Ishikawa (cell line): ENCODE data around the gene RLF.

Experiments used
- CEBPB ChIP-seq: IDR thresholded peaks from 2 replicates; pipeline ENCODE4 v1.6.1; 2012
- CREB1 ChIP-seq: IDR thresholded peaks from 2 replicates; pipeline ENCODE4 v1.6.1; 2012; ENCODE audit warnings: low read depth
- EGR1 ChIP-seq: IDR thresholded peaks from 2 replicates; pipeline ENCODE4 v1.6.1; 2012
- EP300 ChIP-seq: IDR thresholded peaks from 2 replicates; pipeline ENCODE4 v1.6.1; 2012; ENCODE audit warnings: borderline replicate concordance
- FOXM1 ChIP-seq: IDR thresholded peaks from 2 replicates; pipeline ENCODE4 v1.6.1; 2012; ENCODE audit warnings: low read depth, borderline replicate concordance
- NFIC ChIP-seq: IDR thresholded peaks from 2 replicates; pipeline ENCODE4 v1.6.1; 2012
- RAD21 ChIP-seq: IDR thresholded peaks from 2 replicates; pipeline ENCODE4 v1.6.1; 2012; ENCODE audit warnings: low read depth
- TAF1 ChIP-seq: IDR thresholded peaks from 2 replicates; pipeline ENCODE4 v1.6.1; 2012; ENCODE audit warnings: low read depth, mild to moderate bottlenecking
- TCF12 ChIP-seq: IDR thresholded peaks from 2 replicates; pipeline ENCODE4 v1.6.1; 2012; ENCODE audit warnings: low read depth
- TEAD4 ChIP-seq: IDR thresholded peaks from 2 replicates; pipeline ENCODE4 v1.6.1; 2012
- YY1 ChIP-seq: IDR thresholded peaks from 2 replicates; pipeline ENCODE4 v1.6.1; 2012; ENCODE audit warnings: low read depth
- ZBTB7A ChIP-seq: IDR thresholded peaks from 2 replicates; pipeline ENCODE4 v1.6.1; 2012; ENCODE audit warnings: low read depth
- TF ChIP-seq, protein P1 (sequence below): IDR thresholded peaks from 2 replicates; pipeline ENCODE4 v1.6.1; 2012; ENCODE audit warnings: low read depth, mild to moderate bottlenecking
- TF ChIP-seq, protein P2 (sequence below): IDR thresholded peaks from 2 replicates; pipeline ENCODE4 v1.6.1; 2012
- TF ChIP-seq, protein P3 (sequence below): IDR thresholded peaks from 2 replicates; pipeline ENCODE4 v1.6.1; 2012

Gene RLF

DNA sequence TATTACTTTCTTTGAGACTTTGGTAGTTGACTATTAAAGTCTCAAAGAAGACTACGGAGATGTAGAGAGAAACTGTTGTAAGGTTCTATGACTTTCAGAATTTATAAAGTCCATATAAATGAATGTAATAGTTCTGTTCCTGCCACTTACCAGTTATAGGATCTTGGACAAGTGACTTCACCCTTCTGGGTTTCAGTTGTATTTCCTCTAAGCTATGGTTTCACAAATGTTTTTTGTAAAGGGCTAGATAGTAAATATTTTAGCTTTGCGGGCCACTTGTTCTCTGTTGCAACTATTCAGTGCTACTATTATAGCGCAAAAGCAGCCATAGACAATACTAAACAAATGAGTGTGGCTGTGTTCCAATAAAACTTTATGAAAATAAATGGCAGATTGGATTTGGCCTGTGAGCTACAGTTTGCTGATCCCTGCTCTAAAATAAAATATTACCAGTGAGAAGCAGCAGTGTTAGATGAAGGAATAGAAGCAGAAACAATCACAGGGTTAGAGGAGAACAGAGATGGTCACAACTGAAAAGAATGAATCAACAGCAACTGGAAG is 111.5 kb downstream of the RLF start:
- no peak for TF ChIP-seq ZBTB7A
- TF ChIP-seq CREB1 = no peak
- TF ChIP-seq RAD21 = no peak
- no peak for TF ChIP-seq CEBPB
- no peak for TF ChIP-seq EGR1
- TF ChIP-seq TAF1 = no peak
- TF ChIP-seq EP300 = no peak
- TF ChIP-seq FOXM1 = no peak
- TF ChIP-seq, protein P1, sequence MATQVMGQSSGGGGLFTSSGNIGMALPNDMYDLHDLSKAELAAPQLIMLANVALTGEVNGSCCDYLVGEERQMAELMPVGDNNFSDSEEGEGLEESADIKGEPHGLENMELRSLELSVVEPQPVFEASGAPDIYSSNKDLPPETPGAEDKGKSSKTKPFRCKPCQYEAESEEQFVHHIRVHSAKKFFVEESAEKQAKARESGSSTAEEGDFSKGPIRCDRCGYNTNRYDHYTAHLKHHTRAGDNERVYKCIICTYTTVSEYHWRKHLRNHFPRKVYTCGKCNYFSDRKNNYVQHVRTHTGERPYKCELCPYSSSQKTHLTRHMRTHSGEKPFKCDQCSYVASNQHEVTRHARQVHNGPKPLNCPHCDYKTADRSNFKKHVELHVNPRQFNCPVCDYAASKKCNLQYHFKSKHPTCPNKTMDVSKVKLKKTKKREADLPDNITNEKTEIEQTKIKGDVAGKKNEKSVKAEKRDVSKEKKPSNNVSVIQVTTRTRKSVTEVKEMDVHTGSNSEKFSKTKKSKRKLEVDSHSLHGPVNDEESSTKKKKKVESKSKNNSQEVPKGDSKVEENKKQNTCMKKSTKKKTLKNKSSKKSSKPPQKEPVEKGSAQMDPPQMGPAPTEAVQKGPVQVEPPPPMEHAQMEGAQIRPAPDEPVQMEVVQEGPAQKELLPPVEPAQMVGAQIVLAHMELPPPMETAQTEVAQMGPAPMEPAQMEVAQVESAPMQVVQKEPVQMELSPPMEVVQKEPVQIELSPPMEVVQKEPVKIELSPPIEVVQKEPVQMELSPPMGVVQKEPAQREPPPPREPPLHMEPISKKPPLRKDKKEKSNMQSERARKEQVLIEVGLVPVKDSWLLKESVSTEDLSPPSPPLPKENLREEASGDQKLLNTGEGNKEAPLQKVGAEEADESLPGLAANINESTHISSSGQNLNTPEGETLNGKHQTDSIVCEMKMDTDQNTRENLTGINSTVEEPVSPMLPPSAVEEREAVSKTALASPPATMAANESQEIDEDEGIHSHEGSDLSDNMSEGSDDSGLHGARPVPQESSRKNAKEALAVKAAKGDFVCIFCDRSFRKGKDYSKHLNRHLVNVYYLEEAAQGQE = no peak
- no peak for TF ChIP-seq YY1
- TF ChIP-seq, protein P2, sequence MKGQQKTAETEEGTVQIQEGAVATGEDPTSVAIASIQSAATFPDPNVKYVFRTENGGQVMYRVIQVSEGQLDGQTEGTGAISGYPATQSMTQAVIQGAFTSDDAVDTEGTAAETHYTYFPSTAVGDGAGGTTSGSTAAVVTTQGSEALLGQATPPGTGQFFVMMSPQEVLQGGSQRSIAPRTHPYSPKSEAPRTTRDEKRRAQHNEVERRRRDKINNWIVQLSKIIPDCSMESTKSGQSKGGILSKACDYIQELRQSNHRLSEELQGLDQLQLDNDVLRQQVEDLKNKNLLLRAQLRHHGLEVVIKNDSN = no peak
- no peak for TF ChIP-seq TEAD4
- TF ChIP-seq NFIC = no peak
- no peak for TF ChIP-seq TCF12
- TF ChIP-seq, protein P3, sequence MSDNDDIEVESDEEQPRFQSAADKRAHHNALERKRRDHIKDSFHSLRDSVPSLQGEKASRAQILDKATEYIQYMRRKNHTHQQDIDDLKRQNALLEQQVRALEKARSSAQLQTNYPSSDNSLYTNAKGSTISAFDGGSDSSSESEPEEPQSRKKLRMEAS = no peak

DNA sequence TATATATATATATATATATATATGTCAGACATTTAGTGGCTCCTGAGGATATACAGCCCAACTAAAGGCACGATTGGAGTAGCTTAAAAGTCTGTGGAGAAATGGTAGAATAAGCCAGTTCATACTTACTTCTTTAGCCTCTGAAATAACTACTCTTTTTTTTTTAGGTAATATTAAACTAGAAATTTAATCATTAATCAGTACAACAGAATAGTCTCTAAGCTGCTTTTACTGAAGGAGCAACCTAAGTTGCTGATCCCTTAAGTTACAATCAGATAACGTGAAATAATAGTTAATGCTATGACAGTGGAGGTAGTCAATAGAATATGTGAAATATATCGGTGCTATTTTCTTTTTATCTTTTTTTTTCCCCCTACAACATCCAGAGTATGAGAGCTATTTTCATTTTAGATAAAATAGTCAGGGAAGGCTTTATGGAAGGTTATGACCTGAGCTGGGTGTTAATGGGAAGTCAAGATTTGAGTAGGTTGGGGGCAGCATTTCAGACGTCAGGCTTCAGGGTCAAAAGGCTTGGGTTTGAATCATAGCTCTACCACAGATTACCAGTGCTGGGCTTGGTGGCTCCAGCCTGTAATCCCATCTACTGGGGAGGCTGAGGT is 112.5 kb downstream of the RLF start:
- TF ChIP-seq, protein P1 = no peak
- TF ChIP-seq TEAD4 = no peak
- TF ChIP-seq RAD21 = no peak
- TF ChIP-seq CREB1 = no peak
- no peak for TF ChIP-seq YY1
- no peak for TF ChIP-seq EP300
- no peak for TF ChIP-seq TAF1
- no peak for TF ChIP-seq NFIC
- TF ChIP-seq TCF12 = no peak
- no peak for TF ChIP-seq FOXM1
- no peak for TF ChIP-seq EGR1

DNA sequence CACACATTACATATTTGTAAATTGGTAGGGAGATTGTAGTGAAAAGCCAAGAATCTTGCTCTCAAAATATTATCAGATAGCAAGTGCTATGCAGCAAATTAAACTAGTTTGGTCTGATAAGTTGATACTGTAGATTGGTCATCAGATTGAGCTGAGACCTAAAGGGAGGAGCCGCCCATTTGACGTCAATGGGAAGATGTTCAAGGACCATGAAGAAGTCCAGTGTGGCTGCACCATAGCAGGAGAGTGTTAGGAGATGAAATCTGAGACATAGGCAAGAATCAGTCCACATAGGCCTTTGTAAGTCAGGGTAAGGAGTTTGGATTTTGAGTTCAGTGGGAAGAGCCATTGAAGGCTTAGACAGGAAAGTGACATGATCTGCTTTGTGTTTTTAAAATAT is 113.1 kb downstream of the RLF start:
- TF ChIP-seq TCF12 (no peak), RAD21 (no peak), YY1 (no peak), EP300 (no peak), FOXM1 (no peak), ZBTB7A (no peak), TEAD4 (no peak), EGR1 (no peak), CREB1 (no peak), TAF1 (no peak), NFIC (no peak), CEBPB (no peak)
- TF ChIP-seq, protein P2 = no peak
- TF ChIP-seq, protein P1 = no peak
- TF ChIP-seq, protein P3 = no peak

DNA sequence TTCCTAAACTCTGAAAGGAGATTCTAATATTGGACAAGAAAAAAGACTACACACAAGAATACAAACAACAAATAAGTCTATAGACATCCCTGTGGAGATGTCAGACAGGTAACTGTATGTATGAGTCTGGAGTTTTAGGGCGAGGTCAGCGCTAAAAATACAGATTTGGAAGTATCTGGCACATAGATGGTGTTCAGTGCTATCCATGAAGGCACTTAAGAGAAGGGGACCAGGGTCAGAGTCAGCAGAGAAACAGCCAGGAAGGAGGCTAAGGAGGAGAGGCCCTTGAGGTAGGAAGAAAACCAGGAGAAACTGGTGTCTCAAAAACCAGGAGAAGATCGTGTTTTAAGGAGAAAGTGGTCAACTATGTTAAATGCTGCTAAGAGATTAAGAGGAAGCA is 114.9 kb downstream of the RLF start:
- TF ChIP-seq NFIC (no peak), TEAD4 (no peak), CREB1 (no peak), CEBPB (no peak), EP300 (no peak), EGR1 (no peak), TCF12 (no peak)
- TF ChIP-seq, protein P1 = no peak
